Amniotic stem cell (primary cell): ENCODE results near the gene AURKB.

ENCODE experiments used
- DNase-seq: peaks from one replicate; lab custom pipeline; 2025; lab: John Stamatoyannopoulos, UW

AURKB gene

DNA sequence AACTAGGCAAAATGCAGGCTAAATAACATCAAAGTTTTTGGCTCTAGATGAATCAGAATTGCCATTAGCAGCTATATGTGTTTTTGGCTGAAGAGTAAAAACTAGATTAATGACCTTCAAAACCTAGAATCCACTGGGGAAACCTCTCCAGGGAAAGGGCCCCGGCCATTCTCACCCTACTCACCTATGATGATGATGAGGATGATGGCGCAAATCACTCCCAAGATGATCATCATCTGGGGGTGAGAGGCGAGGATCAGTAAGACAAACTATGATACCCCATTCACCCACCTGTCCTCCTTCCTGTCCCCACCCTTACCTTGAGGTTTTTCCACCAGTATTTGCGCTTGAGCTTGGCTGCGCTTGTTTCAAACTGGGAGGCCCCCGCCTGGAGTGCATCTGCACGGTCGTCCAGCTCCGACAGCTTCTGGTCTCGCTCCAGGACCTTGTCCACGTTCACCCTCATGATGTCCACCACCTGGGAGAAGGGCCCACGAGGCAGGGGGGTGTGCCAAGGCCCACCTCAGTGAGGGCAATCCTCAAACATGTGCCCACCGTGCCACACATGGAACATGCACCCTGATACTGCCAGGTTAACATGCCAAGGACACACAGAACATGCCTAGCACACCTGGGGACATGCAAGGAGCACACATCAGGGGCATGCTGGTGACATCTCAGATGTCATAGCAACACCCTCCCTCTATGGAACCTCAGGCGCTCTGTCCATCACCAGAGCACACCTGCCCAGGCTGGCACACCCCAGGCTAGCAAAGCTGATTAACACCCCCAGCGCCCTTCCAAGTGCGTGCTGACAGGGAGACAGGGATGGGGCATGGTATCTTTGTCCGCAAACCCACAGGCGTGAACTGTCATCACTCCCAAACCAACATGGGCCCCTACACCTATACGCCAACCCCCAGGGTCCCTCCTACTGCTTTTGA is 48.8 kb downstream of the AURKB start:
- no peak for DNase-seq

GRCh38 chr17:8160741-8161221 is 49.6 kb downstream of the AURKB start:
- no peak for DNase-seq

DNA sequence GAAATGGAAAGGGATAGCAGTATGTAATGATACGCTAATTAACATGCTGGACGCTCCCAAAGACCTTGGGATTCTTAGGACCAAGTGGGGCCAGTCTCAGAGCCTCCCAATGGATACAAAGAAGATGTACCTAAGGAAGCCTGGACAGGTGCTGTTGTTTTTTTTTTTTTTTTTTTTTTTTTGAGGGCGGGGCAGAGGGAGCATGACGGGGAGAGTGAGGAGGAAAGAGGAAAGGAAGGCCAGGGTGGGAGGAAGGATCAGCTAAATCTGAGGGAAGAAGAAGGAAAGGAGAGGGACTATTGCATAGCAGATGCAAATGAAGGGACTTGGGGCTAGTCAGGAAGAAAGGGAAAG is 50.2 kb downstream of the AURKB start:
- no peak for DNase-seq

- DNase-seq: no peak
These were observed 50.7 kb downstream of the AURKB start for GRCh38 chr17:8159459-8160223.

DNA sequence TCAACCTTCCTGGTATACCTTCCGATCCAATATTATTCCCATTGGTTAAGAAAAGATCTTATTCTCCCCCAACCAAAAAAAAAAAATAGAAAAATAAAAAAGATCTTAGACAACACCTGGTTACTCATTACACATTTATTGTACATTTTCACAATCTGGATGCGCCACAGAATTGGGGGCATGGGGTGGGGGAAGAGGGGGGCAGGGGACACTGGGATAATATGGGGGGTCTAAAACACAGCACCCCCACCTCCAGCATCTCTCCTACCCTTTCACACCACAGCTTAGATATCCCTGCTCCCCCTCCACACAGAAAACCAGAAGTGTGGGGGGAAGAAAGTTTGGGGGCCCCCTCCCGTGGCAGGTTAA is 51.4 kb downstream of the AURKB start:
- no peak for DNase-seq

GRCh38 chr17:8158267-8159031 is 51.9 kb downstream of the AURKB start:
- DNase-seq: peak; percentile 70

GRCh38 chr17:8156246-8156992 is 54.0 kb downstream of the AURKB start:
- DNase-seq: peak; percentile 100

GRCh38 chr17:8155996-8156245 is 54.5 kb downstream of the AURKB start:
- DNase-seq: no peak

- no peak for DNase-seq
These were observed 55.0 kb downstream of the AURKB start for GRCh38 chr17:8155231-8155995.
